Measurements from ENCODE around the gene CHCHD1.
"Not testable (repeated sequence)": the region's sequence is repeated elsewhere in the genome, so short reads cannot be mapped to it uniquely, and the experiment has no call there.

CHCHD1 gene

DNA sequence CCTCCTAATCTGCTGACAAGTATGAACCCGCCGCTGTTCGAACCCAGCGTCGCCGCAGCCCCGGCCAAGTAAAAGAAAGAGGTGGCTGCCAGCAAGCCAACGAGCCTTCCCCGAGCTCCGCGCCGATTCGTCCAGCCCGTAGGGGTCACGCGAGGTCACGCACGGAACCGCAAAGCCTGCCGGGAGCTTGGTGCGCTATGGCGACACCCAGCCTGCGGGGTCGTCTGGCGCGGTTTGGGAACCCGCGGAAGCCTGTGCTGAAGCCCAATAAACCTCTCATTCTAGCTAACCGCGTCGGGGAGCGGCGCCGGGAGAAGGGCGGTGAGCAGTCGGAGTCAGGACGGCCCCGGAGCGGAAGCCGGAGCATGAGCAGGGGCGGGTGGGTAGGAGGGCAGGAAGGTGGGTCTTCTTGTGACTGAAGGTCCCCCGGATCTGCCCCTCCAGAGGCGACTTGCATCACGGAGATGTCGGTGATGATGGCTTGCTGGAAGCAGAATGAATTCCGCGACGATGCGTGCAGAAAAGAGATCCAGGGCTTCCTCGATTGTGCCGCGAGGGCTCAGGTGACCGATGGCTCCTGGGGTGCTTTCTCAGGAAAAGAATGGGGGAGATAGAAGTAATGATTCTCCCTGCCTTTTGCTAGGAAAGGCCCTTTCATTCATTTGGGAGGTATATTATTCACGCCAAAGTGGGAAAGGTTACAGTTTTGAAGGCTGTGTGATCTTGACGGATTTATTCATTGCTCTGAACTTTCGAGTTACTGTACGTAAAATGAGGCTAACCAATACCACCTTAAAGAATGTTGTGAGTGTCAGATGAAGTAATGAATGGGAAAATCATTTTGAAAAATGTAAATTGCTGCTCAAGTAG is at the start of gene CHCHD1:
Gene CHCHD1, plus strand, starts transcription at position 170 of the 870 bp plus-strand sequence. Its CDS starts 28 bp downstream, at position 198.
- DNase-seq, result peak; percentile 28 to 87

DNA sequence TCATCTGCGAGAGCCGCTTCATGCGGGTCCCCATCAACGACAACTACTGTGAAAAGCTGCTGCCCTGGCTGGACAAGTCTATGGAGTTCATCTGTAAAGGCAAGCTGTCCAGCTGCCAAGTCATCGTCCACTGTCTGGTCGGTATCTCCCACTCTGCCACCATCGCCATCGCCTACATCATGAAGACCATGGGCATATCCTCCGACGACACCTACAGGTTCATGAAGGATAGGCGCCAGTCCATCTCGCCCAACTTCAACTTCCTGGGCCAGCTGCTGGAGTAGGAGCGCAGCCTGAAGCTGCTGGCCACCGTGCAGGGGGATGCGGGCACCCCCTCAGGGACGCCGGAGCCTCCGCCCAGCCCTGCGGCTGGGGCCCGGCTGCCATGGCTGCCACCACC is 49.4 kb upstream of the CHCHD1 start:
- DNase-seq, result peak in 1 of 2 experiments; percentile 1

DNA sequence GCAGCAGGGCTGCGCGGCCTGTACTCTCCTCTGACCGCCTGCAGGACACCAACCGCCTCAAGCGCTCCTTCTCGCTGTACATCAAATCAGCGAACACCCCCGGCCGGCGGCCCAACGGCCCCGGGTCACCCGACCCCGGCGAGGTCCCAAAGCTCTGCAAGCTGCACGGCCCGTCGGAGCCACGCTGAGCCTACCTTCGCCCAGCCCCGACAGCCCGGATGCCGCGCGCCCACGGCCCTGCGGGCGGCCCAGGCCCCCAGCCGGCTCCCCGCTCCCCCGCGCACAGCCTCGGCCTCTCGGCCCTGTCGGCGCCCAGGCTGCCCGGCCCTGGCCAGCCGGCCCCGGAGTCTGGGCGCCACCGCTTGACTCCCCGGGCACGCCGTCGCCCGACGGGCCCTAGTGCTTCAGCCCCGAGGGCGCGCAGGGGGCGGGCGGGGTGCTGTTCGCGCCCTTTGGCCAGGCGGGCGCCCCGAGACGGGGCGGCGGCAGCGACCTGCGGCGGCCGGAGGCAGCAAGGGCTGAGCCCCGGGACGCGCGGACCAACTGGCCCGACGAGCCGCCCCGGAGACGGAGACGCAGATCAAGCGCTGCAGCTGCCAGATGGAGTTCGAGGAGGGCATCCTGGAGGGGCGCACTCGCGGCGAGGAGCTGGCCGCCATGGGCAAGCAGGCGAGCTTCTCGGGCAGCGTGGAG is 48.8 kb upstream of the CHCHD1 start:
- no peak for DNase-seq

DNA sequence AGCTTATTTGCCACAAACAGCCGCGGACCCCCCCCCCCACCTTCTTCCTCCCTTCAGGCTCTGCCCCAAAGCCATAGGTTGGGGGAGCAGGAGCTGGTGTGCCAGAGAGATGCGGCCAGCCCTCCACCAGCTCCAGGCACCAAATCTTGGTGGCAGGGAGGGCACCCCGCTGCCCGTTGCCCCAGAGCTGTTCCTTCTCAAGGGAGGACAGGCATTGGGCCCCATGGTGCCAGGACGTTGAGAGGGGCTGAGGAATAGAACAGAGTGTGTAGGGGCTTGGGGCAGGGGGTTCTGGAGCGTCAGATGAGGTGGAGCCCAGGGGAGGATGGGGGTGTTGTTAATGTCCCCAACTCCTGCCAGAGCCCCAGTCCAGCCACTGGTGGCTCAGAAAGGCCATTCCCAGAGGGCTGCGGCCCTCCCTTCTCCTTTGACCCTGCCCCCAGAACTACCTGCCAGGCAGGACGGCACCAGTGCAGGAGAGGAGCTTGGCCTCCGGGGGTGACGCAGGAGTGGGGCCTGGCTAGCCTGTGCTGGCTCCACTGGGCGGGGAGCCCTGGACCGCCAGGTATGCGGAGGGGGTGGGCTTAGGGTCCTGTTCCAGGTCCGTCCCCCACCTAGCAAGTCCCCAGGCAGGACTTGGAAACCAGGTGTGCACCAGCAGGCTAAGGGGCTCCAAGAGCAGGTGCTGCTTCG is 47.7 kb upstream of the CHCHD1 start:
- no peak for DNase-seq

GRCh38 chr10:73734796-73735305 is 47.0 kb upstream of the CHCHD1 start:
- no peak for DNase-seq

GRCh38 chr10:73740501-73741254 is 41.2 kb upstream of the CHCHD1 start:
- not testable (repeated sequence) for DNase-seq

GRCh38 chr10:73742454-73742734 is 39.5 kb upstream of the CHCHD1 start:
- DNase-seq, result no peak

- DNase-seq, result no peak
Measured at GRCh38 chr10:73743327-73743904, 38.4 kb upstream of the CHCHD1 start.

DNA sequence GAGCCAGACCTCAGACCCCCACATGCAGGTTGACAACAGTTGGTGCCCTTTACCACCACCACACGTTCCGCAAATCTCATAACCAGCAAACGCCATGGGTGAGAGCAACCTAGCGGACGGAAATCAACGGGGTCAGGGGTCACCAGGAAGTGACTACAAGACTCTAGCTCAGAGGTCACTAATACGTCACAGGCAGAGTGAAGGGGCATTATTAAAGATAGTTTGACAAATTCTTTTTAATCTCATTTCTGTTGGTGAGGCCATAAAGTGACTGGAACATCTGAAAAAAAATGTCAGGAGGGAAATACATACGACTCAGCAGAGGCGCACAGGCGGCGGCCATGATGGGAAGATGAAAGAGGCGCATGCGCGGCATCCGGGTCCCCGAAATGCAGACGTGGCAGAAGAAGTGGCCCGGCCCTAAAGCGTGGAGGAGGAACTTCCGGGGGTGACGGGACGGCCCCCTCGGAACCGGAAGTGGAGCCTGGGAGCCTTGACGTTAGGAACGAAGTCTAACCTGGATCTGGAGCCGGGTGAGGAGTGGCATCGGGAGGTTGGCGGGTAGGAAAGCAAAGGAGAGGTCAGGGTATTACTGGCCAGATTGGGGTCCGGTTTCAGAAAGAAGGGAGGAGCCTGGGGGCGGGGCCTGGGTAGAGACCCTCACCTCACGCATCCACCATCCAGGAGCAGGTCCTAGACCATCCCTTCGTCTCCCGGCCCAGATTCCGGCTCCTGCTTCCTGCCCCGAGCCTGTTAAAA is 37.8 kb upstream of the CHCHD1 start, which contains the start of gene SEC24C:
Gene SEC24C, plus strand, starts transcription at position 468 of the 759 bp plus-strand sequence. CDS start 2,461 bp downstream, outside the sequence.
- DNase-seq, result peak; percentile 83 to 94

GRCh38 chr10:73744664-73744975 is 37.2 kb upstream of the CHCHD1 start:
- peak; percentile 29 to 37 for DNase-seq

GRCh38 chr10:73746721-73747120 is 35.1 kb upstream of the CHCHD1 start:
- DNase-seq, result no peak

DNA sequence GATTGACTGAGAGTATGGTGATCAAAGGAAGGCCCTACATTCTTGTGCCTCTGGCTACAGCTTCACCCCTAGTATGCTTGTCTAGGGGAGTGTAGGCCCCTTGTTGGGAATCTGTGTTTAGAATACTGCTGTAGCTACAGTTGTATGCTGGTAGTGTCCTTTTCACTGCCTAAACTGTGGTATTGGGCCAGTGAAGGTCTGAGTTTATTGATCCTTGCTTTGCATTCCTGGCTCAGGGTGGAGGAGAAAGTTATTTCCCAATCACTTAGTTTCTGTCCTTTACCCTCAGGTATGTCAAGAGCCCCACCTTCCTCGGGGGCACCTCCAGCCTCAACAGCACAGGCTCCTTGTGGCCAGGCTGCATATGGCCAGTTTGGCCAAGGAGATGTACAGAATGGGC is 31.0 kb upstream of the CHCHD1 start:
- DNase-seq, result no peak

DNA sequence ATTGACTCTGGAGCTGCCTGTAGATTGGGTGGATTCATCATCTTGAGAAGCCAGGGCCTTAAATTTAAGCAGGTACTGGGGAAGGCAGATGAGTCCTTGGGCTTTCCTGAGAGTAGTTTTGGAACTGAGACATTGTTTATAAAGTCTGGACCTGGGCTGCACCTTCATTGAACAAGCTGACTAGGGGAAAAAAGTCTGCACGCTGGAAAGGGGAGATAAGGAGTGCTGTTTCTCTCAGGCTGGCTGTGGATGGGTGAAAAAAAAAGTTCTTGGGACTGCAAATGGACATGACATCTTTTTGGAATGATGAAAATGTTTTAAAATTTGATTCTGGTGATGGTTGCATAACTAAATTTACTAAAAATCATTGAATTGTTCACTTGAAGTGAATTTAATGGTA is 25.7 kb upstream of the CHCHD1 start:
- no peak for DNase-seq

- no peak for DNase-seq
Measured at GRCh38 chr10:73758704-73759511, 22.9 kb upstream of the CHCHD1 start.

- peak in 1 of 2 experiments; percentile 5 for DNase-seq
Measured at GRCh38 chr10:73759512-73760115, 22.2 kb upstream of the CHCHD1 start.

DNA sequence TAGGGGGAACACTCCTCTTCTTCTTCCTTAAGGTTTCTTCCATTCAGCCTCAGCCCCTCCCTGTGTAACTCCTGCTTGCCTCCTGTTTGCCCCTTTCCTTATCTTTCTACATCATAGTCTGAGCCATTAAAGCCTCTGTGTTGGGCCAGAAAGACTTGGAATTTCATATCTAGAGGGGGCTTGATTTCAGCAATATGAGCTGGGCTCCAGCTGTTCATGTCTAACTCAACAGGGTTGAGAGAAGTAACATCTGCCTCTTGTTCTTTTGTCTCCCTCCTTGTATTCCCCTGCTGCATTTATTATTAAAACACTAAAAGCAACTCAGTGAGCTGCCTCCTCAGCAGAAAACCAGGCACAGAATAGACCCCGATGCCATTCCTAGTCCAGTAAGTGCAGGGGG is 20.1 kb upstream of the CHCHD1 start:
- no peak for DNase-seq

DNA sequence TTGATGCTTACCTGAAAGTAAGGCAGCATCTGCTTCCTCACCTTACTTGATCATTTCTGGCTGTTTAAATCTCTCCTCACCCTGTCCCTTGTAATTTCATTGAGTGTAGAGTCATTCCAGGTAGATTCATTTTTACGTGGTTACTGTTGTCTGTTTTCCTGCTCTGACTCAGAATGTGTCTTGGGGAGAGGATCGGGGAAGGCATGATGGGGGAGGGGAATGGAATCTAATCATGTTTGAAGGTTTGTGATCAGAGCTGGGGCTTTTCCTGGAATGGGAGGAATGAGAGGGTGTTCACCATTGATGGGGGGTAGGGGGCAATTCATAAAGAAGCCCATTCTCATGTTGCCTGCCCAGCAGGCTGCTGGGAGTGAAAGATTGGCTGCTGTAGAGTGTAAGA is 18.9 kb upstream of the CHCHD1 start:
- DNase-seq, result no peak

DNA sequence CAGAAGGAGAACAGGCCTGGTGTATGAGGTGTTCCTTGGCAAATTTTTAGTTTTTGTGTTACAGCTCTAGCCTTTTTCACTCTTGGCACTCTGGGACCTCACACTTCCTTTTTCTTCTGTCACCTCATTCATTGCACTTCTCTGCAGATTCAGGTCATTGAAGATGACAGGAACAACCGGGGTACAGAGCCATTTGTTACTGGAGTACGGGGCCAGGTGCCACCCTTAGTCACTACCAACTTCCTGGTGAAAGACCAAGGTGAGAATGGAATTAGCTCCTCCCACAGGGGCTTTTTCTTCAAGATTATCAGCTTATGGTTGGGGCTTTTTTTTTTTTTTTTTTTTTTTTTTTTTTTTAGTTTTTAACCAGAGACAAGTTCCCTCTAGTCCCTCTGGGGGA is 18.5 kb upstream of the CHCHD1 start:
- DNase-seq, result no peak

GRCh38 chr10:73765066-73765465 is 16.8 kb upstream of the CHCHD1 start:
- no peak for DNase-seq

DNA sequence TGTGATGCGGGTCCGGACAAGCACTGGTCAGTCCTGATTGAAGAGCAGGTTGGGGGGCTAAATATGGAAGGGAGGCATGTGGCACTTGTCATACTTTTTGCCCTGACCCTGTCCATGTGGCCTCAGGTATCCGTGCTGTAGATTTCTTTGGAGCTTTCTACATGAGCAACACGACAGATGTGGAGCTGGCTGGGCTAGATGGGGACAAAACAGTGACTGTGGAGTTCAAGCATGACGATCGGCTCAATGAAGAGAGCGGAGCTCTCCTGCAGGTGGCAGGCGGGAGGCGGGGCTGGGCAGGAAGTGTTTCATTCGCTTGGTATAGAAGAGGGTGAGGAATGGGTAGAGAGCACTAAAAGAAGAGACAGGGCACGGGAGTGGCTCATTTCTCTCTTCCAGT is 13.0 kb upstream of the CHCHD1 start:
- DNase-seq, result peak in 1 of 2 experiments; percentile 10
